ENCODE measurements around the gene PRMT2. TPM values are rescaled to one million over a fixed set of nuclear protein-coding genes. Genes with fewer than 3 reads are reported as not detected.
A peak's percentile ranks its signal among the peaks of the same experiment; 100 is the strongest.

PRMT2 gene
- total RNA-seq (ENCODE audit: low replicate concordance) = 63.4 and 74.8 TPM in 2 replicates
- long read RNA-seq, transcript PRMT2-206 (11 exons, 2,131 nt) = major isoform, 74 of 224 reads
- long read RNA-seq, transcript PRMT2-203 (12 exons, 2,688 nt) = minor isoform, 5 of 224 reads
- long read RNA-seq, partial matches to known transcripts = 111 of 224 reads
- long read RNA-seq, other reads (novel, unspliced or antisense) = 21 of 224 reads

DNA sequence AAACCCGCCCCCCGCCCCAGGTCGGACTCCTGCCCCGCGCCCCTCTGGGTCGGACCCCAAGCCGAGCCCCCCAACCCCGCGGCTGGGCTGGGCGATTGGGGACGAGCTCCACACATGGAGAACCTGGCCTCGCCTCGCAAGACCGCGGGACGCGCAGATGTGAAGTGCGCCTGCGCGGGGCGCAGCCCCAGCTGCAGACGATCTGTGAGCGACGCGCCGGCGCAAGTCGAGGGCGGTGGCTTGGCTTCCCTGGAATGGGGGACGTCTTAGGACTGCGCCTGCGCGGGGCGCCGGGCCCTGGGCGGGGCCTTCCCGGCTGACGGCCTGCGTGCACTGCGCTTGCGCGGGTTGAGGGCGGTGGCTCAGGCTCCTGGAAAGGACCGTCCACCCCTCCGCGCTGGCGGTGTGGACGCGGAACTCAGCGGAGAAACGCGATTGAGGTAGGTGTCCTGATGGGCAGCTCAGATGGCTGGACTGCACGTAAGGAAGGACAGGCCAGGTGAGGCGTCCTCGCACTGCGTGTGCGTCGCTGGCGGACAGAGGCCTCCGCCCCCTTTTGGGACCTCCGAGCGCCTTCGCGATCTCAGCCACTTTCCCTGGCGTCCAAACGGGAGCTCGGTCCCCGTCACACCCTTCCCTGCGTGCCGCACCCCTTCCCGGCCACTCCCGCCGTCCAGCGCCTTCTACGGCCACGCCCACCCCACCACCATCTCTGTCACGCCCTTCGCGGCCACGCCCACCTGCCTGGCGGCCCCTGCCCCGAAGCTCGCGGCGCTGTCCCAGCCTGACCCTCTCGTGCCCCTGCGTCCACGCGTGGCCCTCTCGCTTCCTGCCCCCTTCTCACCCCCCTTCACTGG, at the start of gene PRMT2:
TSS of gene PRMT2 (plus strand) at position 351 of the 857 bp plus-strand sequence. CDS start 1,278 bp downstream, outside the sequence.
- DNase-seq (ENCODE audit: extremely low spot score, unreplicated experiment) = peak; percentile 100
- H3K27me3 Mint-ChIP-seq = peaks cover under 1% of the 10 kb centered on the region
- peak within 1 kb of the TSS; percentile 95 for H3K4me3 Mint-ChIP-seq
- H3K27ac Mint-ChIP-seq = peak within 1 kb of the TSS; percentile 95
- H3K9me3 Mint-ChIP-seq = no peaks in the 10 kb centered on the region
- H3K4me1 Mint-ChIP-seq (ENCODE audit: unreplicated experiment) = peaks cover 30% of the 10 kb centered on the region
- peaks cover 10% of the 10 kb centered on the region for H3K36me3 Mint-ChIP-seq
- TF ChIP-seq, protein P1, sequence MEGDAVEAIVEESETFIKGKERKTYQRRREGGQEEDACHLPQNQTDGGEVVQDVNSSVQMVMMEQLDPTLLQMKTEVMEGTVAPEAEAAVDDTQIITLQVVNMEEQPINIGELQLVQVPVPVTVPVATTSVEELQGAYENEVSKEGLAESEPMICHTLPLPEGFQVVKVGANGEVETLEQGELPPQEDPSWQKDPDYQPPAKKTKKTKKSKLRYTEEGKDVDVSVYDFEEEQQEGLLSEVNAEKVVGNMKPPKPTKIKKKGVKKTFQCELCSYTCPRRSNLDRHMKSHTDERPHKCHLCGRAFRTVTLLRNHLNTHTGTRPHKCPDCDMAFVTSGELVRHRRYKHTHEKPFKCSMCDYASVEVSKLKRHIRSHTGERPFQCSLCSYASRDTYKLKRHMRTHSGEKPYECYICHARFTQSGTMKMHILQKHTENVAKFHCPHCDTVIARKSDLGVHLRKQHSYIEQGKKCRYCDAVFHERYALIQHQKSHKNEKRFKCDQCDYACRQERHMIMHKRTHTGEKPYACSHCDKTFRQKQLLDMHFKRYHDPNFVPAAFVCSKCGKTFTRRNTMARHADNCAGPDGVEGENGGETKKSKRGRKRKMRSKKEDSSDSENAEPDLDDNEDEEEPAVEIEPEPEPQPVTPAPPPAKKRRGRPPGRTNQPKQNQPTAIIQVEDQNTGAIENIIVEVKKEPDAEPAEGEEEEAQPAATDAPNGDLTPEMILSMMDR (conservative IDR thresholded peaks at IDR 0.05) = no peak

DNA sequence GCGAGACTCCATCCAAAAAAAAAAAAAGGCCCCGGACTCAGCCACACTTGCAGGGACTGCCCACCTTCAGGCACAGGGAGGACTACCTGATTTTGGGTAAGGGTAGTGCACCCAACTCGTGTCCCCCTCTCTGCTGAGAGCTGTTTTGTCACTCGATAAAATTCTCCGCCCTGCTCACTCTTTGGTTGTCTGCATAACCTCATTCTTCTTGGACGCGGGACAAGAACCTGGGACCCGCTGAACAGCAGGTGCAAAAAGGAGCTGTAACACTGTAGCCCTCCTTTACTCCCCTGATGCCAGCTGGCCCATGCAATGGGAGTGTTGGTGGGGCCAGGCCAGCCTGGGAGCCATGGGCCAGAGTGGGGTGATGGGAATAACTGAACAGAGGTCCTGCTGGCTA, 41.2 kb upstream of the PRMT2 start:
- H3K27me3 Mint-ChIP-seq = no peaks in the 10 kb centered on the region
- TF ChIP-seq, protein P1 (conservative IDR thresholded peaks at IDR 0.05) = no peak
- peaks cover 20% of the 10 kb centered on the region for H3K9me3 Mint-ChIP-seq
- H3K4me1 Mint-ChIP-seq (ENCODE audit: unreplicated experiment) = peaks cover 6% of the 10 kb centered on the region
- DNase-seq (ENCODE audit: extremely low spot score, unreplicated experiment) = no peak
- H3K27ac Mint-ChIP-seq = no peak overlapping the region
- peaks cover 3% of the 10 kb centered on the region for H3K36me3 Mint-ChIP-seq
- no peak overlapping the region for H3K4me3 Mint-ChIP-seq

GRCh38 chr21:46596201-46596600, 39.3 kb upstream of the PRMT2 start:
- TF ChIP-seq, protein P1 (conservative IDR thresholded peaks at IDR 0.05) = no peak
- Mint-ChIP-seq H3K9me3 (peaks cover 13% of the 10 kb centered on the region), H3K27ac (no peak overlapping the region)

GRCh38 chr21:46597031-46597430, 38.4 kb upstream of the PRMT2 start:
- Mint-ChIP-seq H3K36me3 (peaks cover 3% of the 10 kb centered on the region), H3K4me3 (no peak overlapping the region), H3K27ac (no peak overlapping the region), H3K9me3 (peaks cover 6% of the 10 kb centered on the region), H3K27me3 (no peaks in the 10 kb centered on the region), H3K4me1 (ENCODE audit: unreplicated experiment) (peaks cover 19% of the 10 kb centered on the region)
- DNase-seq (ENCODE audit: extremely low spot score, unreplicated experiment) = no peak
- TF ChIP-seq, protein P1 (conservative IDR thresholded peaks at IDR 0.05) = no peak

More at GRCh38 chr21:46596201-46596600, 39.3 kb upstream of the PRMT2 start:
- Mint-ChIP-seq H3K36me3 (peaks cover 3% of the 10 kb centered on the region), H3K4me3 (no peak overlapping the region), H3K27me3 (no peaks in the 10 kb centered on the region), H3K4me1 (ENCODE audit: unreplicated experiment) (peaks cover 15% of the 10 kb centered on the region)
- no peak for DNase-seq (ENCODE audit: extremely low spot score, unreplicated experiment)

DNA sequence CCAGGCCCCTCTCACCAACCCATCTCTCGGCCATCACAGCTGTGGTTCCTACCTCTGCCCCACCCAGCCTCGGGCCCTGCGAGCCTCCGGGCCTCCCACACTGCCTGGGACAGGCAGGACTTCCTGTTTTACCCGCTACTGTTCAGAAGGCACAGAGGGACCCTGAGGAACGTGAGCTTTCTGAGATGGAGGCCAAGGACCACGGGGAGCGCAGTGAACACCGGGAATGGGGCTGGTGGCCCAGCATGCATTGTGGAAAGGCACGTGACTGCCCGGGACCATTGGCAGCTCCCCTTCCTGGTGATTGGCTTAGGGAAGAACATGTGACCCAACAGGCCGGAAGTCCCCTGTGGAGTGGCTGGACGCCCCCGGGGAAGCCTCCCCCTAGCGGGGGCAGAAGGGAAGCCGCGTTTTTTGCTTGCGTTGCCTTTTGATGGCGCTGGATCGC, 37.6 kb upstream of the PRMT2 start:
- H3K27ac Mint-ChIP-seq = no peak overlapping the region
- peaks cover 23% of the 10 kb centered on the region for H3K4me1 Mint-ChIP-seq (ENCODE audit: unreplicated experiment)
- DNase-seq (ENCODE audit: extremely low spot score, unreplicated experiment) = no peak
- H3K9me3 Mint-ChIP-seq = peaks cover 4% of the 10 kb centered on the region
- no peak overlapping the region for H3K4me3 Mint-ChIP-seq
- TF ChIP-seq, protein P1 (conservative IDR thresholded peaks at IDR 0.05) = no peak
- peaks cover 2% of the 10 kb centered on the region for H3K36me3 Mint-ChIP-seq
- no peaks in the 10 kb centered on the region for H3K27me3 Mint-ChIP-seq

Measured in type B pancreatic cell (in vitro differentiated cells).